HUES64 (cell line): Measurements from ENCODE around the gene ABCC3.
A peak's percentile ranks its signal among the peaks of the same experiment; 100 is the strongest.

Experiments used
- H3K27ac ChIP-seq: 2 replicates; pipeline ENCODE4 v1.7.0; 2013; ENCODE audit warnings: low read depth, low read length, inconsistent platforms
- H3K27me3 ChIP-seq: 2 replicates; pipeline ENCODE4 v1.6.1; 2013; ENCODE audit warnings: mild to moderate bottlenecking, low read length; ENCODE audit not compliant: insufficient read depth
- H3K36me3 ChIP-seq: 2 replicates; pipeline ENCODE4 v1.6.1; 2013; ENCODE audit warnings: mild to moderate bottlenecking, low read length; ENCODE audit not compliant: insufficient read depth
- H3K4me1 ChIP-seq: 2 replicates; pipeline ENCODE4 v1.6.1; 2013; ENCODE audit warnings: mild to moderate bottlenecking, low read length, moderate library complexity; ENCODE audit not compliant: insufficient read depth
- H3K4me3 ChIP-seq: 2 replicates; pipeline ENCODE4 v1.5.1; 2013; ENCODE audit warnings: mild to moderate bottlenecking, low read length, moderate library complexity
- H3K9ac ChIP-seq: 2 replicates; pipeline ENCODE4 v1.6.1; 2013; ENCODE audit warnings: mild to moderate bottlenecking, low read depth, low read length
- H3K9me3 ChIP-seq: 2 replicates; pipeline ENCODE4 v1.6.1; 2013; ENCODE audit warnings: low read depth, low read length; ENCODE audit not compliant: insufficient read depth
- WGBS: fragments of 150-250, 120-280 bp; methylation state at CpG from one replicate; pipeline ENCODE4 v1.1.7; 2013; ENCODE audit warnings: missing lambda C conversion rate; 5-methylcytosine and 5-hydroxymethylcytosine counted together

The ABCC3 gene

DNA sequence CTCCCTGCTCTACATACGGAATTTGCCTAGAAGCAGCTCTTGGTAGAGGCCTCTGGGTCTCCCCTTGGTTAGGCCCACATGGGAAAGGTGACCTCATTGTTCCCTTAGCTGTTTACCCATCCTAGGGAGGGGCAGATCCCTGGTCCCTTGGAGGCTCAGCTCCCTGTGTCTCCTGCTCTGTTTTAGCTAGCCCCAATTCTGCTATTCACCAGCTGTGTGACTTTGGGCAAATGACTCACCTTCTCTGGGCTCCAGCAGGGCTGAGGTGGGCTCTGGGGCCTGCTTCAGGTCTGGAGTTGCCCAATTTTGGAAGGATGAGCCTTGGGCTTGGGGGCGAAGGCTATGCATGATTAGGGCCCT lies 3.9 kb downstream of the ABCC3 start:
- no peaks in the 10 kb centered on the region for H3K36me3 ChIP-seq
- no peaks in the 10 kb centered on the region for H3K9me3 ChIP-seq
- H3K9ac ChIP-seq: no peak overlapping the region
- peaks cover 38% of the 10 kb centered on the region for H3K27me3 ChIP-seq
- H3K27ac ChIP-seq: no peak overlapping the region
- whole genome bisulfite sequencing: 78% methylated on average over 2 of the region's 2 CpGs
- no peak overlapping the region for H3K4me3 ChIP-seq
- peaks cover 13% of the 10 kb centered on the region; the same call in 1 of the 2 replicates for H3K4me1 ChIP-seq

DNA sequence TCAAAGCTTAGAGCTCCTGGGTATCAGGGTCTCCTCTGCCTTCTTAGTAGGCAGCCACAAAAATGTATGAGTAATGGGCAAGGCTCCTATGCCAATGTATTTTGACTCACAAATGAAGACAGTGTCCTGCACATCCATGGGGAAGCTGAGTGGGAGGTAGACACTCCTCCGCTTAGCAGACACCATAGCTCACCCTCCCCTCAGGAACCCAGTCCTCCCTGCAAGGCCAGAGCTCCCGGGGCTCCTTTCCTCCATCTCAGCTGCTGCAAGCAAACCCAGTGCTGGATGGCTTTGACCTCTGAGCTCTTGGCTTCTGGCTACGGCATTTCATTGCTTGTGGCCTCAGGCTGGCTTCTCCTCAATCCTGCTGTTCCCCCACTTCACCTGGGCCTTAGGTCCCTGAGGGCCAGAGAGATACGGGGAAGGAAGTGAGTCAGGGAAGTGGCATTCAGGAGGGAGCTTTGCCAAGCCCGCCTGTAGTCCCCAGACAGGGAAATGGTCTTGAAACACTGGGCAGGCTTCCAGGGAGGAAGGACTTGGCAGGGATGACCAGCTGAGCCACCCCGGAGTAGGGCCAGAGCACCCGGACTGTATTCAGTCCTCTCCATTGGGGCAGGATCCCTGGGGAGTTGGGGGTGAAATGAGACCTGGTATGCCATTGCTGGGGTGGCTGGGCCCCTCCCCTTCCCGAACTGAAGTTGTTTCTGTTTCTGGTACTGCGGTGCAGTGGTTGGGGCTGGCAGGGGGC lies 4.5 kb downstream of the ABCC3 start:
- Histone ChIP-seq H3K27me3 (peaks cover 33% of the 10 kb centered on the region), H3K9me3 (no peaks in the 10 kb centered on the region), H3K27ac (no peak overlapping the region), H3K4me1 (peaks cover 13% of the 10 kb centered on the region; the same call in 1 of the 2 replicates), H3K4me3 (no peak overlapping the region), H3K36me3 (no peaks in the 10 kb centered on the region), H3K9ac (no peak overlapping the region)
- WGBS: 75% methylated on average over 9 of the region's 9 CpGs

DNA sequence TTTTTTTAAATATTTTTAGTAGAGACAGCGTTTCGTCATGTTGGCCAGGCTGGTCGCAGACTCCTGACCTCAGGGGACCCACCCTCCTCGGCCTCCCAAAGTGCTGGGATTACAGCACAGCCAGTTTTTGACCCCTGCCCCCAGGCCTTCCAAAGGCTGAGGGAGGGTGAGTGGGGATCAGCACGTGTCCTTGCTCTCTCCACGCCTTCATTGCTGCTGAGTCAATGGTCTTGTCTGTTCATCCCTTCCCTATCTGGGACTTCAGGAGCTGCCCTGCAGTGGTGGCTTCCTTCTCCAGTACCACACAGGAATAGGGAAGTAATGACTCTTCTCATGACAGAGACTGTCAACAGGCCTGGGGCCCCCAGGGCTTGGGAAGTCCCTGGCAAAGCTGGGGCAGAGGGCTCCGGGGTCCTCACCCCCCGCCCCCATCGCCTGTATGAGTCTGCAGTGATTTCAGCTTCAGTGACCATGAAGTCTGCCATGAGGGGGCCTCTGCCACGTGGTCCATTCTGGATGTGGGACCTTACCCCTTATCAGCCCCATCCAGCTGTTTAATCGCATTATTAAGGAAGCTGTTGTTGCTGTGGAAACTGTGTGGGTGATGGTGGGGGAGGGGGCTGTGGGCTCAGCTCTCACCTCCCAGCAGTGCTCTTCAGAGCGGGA lies 6.1 kb downstream of the ABCC3 start:
- peaks cover 16% of the 10 kb centered on the region for H3K27me3 ChIP-seq
- H3K36me3 ChIP-seq: no peaks in the 10 kb centered on the region
- WGBS: 69% methylated on average over 12 of the region's 12 CpGs
- no peak overlapping the region for H3K9ac ChIP-seq
- no peak overlapping the region for H3K27ac ChIP-seq
- no peak overlapping the region for H3K4me3 ChIP-seq
- H3K9me3 ChIP-seq: no peaks in the 10 kb centered on the region
- peaks cover 9% of the 10 kb centered on the region; the same call in 1 of the 2 replicates for H3K4me1 ChIP-seq

DNA sequence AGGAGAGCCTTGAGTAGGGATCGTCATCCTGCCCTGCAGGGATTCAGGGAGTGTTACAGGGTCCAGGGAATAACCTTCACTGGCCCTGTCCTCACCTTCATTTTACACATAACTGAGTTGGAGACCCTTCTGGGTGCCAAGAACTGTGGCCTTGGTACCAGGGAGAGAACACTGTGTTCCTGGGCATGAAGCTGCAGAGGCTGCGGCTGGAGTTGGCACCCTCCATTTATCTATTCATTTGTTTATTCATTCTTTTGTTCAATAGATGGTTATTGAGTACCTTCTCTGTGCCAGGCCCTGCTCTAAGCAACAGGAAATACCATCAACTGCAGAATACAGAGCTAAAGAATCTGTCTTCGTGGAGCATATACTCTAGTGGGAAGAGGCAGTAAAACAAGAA lies 6.7 kb downstream of the ABCC3 start:
- H3K9me3 ChIP-seq: no peaks in the 10 kb centered on the region
- H3K27ac ChIP-seq: no peak overlapping the region
- peaks cover 11% of the 10 kb centered on the region for H3K27me3 ChIP-seq
- WGBS: 63% methylated on average over 3 of the region's 3 CpGs
- peaks cover 9% of the 10 kb centered on the region; the same call in 1 of the 2 replicates for H3K4me1 ChIP-seq
- H3K36me3 ChIP-seq: no peaks in the 10 kb centered on the region
- no peak overlapping the region for H3K4me3 ChIP-seq
- H3K9ac ChIP-seq: no peak overlapping the region

DNA sequence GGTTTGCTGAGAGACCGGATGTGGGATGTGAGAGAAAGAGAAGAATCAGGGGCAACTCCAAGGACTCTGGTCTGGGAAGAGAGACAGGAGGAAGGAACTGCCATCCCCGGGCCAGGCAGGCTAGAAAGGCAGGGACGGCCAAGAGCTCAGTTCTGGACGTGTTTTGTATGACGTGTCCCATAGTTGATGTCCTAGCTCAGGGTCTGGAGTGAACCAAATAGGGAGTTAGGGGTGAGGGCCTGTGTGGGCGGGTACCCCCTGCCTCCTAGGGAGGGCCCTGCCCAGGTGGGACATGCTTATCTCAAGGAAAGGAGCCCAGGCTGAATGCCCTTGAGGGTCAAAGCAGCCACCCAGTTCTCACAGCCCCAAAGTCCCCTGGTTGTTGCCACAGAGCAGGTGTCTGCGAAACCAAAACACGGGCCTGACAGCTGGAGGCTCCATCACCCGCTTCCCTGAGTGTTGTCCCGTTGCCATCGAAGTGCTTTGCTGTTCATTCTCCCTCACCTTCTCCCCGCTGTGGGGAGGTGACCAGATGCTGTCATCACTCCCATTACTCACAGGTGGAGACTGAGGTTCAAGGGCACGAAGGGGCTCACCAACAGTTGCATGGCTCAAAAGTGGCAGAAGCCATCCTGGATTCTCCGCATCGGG lies 7.5 kb downstream of the ABCC3 start:
- Histone ChIP-seq H3K4me3 (no peak overlapping the region), H3K9ac (no peak overlapping the region), H3K4me1 (peaks cover 9% of the 10 kb centered on the region; the same call in 1 of the 2 replicates), H3K36me3 (no peaks in the 10 kb centered on the region), H3K9me3 (no peaks in the 10 kb centered on the region), H3K27me3 (peaks cover 2% of the 10 kb centered on the region; the same call in 1 of the 2 replicates), H3K27ac (no peak overlapping the region)
- 92% methylated on average over 15 of the region's 15 CpGs for WGBS

DNA sequence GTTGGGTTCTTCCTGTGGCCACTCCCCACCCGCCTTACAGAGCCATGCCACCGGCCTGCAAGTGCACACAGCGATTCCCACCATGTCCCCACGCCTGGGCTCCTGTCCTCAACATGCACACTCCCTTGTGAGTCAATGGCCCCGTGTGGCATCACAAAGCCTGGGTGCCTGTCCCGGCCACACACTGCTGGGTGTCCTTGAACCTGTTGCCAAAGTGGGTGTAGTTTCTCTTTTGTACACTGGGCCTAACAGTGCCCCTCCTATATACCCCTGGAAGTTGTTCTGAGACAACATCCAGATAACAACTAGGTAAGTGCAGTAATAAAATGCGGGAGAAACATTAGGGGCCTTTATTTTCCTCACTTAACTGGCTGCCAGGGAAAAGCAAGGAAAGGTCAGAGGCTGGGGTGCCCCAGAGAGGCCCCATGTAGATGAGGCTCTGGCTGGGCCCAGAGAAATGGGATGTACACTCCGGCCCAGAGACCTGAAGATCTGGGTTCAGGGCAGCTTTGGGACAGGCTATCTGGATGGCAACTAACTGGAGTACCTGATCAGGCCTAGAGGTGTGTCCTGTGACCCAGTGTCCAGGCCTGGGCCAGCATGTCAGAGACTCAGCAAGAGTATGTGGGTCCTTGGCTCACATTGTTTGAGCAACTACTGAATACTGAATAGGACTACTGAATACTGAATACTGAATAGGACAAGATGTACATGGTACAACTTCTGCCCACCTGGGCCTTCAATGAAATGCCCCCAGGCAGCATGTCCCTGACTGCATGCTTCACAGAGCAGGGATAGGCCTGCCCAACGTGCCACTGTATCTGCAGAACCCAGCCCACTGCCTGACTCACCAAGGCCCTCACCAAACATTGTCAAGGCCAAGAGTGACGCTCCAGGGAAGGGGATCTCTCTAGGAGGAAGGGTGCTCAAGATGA lies 8.3 kb downstream of the ABCC3 start:
- no peaks in the 10 kb centered on the region for H3K36me3 ChIP-seq
- H3K4me1 ChIP-seq: peaks cover 9% of the 10 kb centered on the region; the same call in 1 of the 2 replicates
- peak overlapping the region; percentile 19; the same call in 1 of the 2 replicates for H3K9ac ChIP-seq
- 87% methylated on average over 10 of the region's 10 CpGs for WGBS
- no peak overlapping the region for H3K27ac ChIP-seq
- no peak overlapping the region for H3K4me3 ChIP-seq
- H3K9me3 ChIP-seq: no peaks in the 10 kb centered on the region
- no peaks in the 10 kb centered on the region for H3K27me3 ChIP-seq

DNA sequence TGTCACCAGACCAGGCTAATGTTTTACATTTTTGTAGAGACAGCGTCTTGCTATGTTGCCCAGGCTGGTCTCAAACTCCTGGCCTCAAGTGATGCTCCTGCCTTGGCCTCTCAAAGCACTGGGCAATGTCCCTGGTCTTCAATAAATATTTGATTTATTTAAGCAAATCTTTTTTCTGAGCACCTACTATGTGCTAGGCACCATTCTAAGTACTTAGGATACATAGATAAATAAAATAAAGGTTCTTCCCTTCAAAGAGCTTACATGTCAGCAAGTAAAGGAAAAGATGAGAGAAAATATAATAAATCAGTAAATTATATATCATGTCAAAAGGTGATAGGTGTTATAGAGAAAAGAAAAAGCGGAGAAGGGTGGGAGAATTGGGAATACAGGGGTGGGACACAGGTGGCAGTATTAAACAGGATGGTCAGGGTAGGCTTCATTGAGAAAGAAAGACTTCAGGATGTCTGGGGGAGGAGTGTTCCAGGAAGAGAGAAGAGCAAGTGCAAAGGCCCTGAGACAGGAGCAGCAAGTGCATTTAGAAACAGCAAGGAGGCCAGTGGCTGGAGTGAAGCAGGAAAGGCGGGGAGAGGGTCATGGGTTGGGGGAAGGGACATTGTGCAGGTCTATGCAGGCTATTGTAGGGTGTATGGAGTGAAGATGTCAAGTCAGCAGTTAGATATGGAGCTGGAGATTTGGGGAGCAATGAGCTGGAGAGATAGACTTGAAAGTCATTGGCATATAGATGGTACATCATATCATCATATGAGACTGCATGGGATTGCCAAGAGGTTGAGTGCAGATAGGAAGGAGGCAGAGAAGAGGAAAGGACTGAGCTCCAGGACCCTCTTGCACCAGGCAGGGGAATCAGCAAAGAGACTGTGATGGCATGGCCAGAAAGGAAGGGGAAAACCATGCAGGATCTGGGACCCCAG lies 11.3 kb downstream of the ABCC3 start:
- 91% methylated on average over 3 of the region's 3 CpGs for WGBS
- Histone ChIP-seq H3K9me3 (no peaks in the 10 kb centered on the region), H3K36me3 (no peaks in the 10 kb centered on the region), H3K9ac (no peak overlapping the region), H3K4me1 (peaks cover 5% of the 10 kb centered on the region; the same call in 1 of the 2 replicates), H3K27ac (no peak overlapping the region), H3K4me3 (no peak overlapping the region), H3K27me3 (no peaks in the 10 kb centered on the region)

DNA sequence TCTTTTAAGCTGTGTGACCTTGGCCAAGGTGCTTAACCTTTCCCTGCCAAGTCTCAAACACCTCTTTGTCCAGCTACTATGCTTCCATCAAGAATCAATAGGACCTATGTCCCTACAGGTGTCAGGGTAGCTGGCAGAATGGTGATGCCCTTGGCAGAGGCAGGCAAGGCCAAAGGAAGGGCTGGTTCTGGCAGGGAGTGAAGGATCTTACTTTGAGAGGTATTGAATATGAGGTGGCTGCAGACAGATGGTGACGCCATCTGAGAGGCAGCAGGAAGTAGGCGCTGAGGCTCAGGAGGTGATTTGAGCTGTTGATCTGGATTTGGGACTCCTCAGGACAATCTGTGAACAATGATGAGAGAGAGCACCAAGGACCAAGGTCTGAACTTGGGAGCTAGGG lies 12.5 kb downstream of the ABCC3 start:
- H3K9me3 ChIP-seq: no peaks in the 10 kb centered on the region
- H3K4me1 ChIP-seq: no peaks in the 10 kb centered on the region
- H3K27ac ChIP-seq: no peak overlapping the region
- no peak overlapping the region for H3K4me3 ChIP-seq
- WGBS: 92% methylated on average over 2 of the region's 2 CpGs
- no peak overlapping the region for H3K9ac ChIP-seq
- no peaks in the 10 kb centered on the region for H3K36me3 ChIP-seq
- no peaks in the 10 kb centered on the region for H3K27me3 ChIP-seq

DNA sequence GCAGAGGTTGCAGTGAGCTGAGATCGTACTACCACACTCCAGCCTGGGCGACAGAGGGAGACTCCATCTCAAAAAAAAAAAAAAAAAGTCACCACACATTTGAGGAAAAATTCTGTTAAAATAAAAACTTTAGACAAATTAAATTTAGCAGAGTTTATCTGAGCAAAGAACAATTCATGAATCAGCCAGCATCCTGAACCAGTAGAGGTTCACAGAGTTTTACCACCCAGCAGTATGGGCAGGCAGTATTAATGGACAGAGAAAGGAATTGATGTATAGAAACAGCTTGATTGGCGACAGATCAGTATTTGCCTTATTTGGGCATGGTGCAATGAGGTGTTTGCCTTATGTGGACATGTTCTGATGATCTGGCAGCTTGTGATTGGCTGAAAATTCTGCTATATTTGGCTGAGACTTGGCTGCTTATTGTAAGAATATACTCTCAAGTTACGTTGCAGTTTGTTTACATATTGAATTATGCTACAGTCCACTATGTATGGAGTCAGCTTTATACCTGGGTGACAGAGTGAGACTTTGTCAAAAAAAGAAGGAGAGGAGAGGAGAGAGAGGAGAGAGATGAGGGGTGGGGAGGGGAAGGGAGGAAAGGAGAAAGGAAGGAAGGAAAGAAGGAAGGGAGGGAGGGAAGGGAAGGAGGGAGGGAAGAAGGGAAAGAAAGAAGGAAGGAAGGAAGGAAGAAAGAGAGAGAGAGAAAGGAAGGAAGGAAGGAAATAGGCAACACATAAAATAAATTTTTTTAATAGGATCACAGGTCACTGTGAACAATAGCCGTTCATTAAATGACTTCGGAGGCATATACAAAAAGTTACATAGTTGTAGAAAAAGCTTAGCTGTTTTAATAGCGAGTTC lies 14.6 kb downstream of the ABCC3 start:
- WGBS: 86% methylated on average over 5 of the region's 7 CpGs
- H3K4me3 ChIP-seq: no peak overlapping the region

More for the DNA sequence above, 14.6 kb downstream of the ABCC3 start:
- H3K27ac ChIP-seq: no peak overlapping the region
- no peaks in the 10 kb centered on the region for H3K9me3 ChIP-seq
- no peaks in the 10 kb centered on the region for H3K4me1 ChIP-seq
- H3K27me3 ChIP-seq: no peaks in the 10 kb centered on the region
- H3K9ac ChIP-seq: no peak overlapping the region
- no peaks in the 10 kb centered on the region for H3K36me3 ChIP-seq
